Subcutaneous abdominal adipose tissue (tissue), 5 donors: ENCODE results near the gene SPECC1L.

Experiments used
- H3K27ac ChIP-seq: one replicate; pipeline ENCODE4 v1.7.0; 2013; ENCODE audit warnings: low read depth, mild to moderate bottlenecking, inconsistent platforms, low read length, moderate library complexity
- H3K27me3 ChIP-seq, 5 donors: one replicate each; pipeline ENCODE4 v1.7.0; 2013; ENCODE audit warnings: low read length in 5 of 5, inconsistent platforms in 1 of 5; ENCODE audit not compliant: control insufficient read depth in 5 of 5, insufficient read depth in 4 of 5
- H3K36me3 ChIP-seq, 5 donors: one replicate each; pipeline ENCODE4 v1.7.0; 2013; ENCODE audit warnings: low read length in 5 of 5; ENCODE audit not compliant: control insufficient read depth in 5 of 5, insufficient read depth in 5 of 5
- H3K4me1 ChIP-seq, 5 donors: one replicate each; pipeline ENCODE4 v1.7.0; 2013; ENCODE audit warnings: low read length in 5 of 5, mild to moderate bottlenecking in 3 of 5, moderate library complexity in 1 of 5; ENCODE audit not compliant: control insufficient read depth in 5 of 5, insufficient read depth in 5 of 5
- H3K4me3 ChIP-seq, 5 donors: one replicate each; pipeline ENCODE4 v1.7.0; 2013; ENCODE audit warnings: low read length in 5 of 5, low read depth in 1 of 5
- H3K9ac ChIP-seq, 5 donors: one replicate each; pipeline ENCODE4 v1.7.0; 2013; ENCODE audit warnings: low read length in 5 of 5, mild to moderate bottlenecking in 4 of 5, moderate library complexity in 3 of 5
- H3K9me3 ChIP-seq, 5 donors: one replicate each; pipeline ENCODE4 v1.7.0; 2013; ENCODE audit warnings: low read length in 5 of 5; ENCODE audit not compliant: control insufficient read depth in 5 of 5
- donor health status: healthy.
- donor health status: healthy.
- donor health status: healthy.
- donor health status: healthy.
- donor health status: healthy.

The SPECC1L gene

GRCh38 chr22:24455751-24456426 lies 185.3 kb downstream of the SPECC1L start:
- no peaks in the 10 kb centered on the region for H3K36me3 ChIP-seq
- peak overlapping the region in 1 of 5 donors; percentile 17 for H3K9ac ChIP-seq
- no peaks in the 10 kb centered on the region for H3K9me3 ChIP-seq
- H3K27me3 ChIP-seq, result no peaks in the 10 kb centered on the region
- peaks cover 4 to 38% (median 23%) of the 10 kb centered on the region in 5 donors for H3K4me1 ChIP-seq
- peak overlapping the region; percentile 41 for H3K27ac ChIP-seq
- H3K4me3 ChIP-seq, result no peak overlapping the region

- peaks cover 4 to 37% (median 23%) of the 10 kb centered on the region in 5 donors for H3K4me1 ChIP-seq
- no peaks in the 10 kb centered on the region for H3K36me3 ChIP-seq
- no peak overlapping the region for H3K4me3 ChIP-seq
- H3K9ac ChIP-seq, result no peak overlapping the region
- H3K9me3 ChIP-seq, result no peaks in the 10 kb centered on the region
- no peak overlapping the region for H3K27ac ChIP-seq
- no peaks in the 10 kb centered on the region for H3K27me3 ChIP-seq
These were observed 187.3 kb downstream of the SPECC1L start for GRCh38 chr22:24457894-24458420.

GRCh38 chr22:24459911-24460310 lies 189.3 kb downstream of the SPECC1L start:
- Histone ChIP-seq H3K4me1 (peaks cover 4 to 37% (median 23%) of the 10 kb centered on the region in 5 donors), H3K27ac (no peak overlapping the region), H3K9ac (no peak overlapping the region), H3K36me3 (no peaks in the 10 kb centered on the region), H3K4me3 (no peak overlapping the region), H3K9me3 (no peaks in the 10 kb centered on the region), H3K27me3 (no peaks in the 10 kb centered on the region)

- Histone ChIP-seq H3K9me3 (no peaks in the 10 kb centered on the region), H3K9ac (no peak overlapping the region), H3K27me3 (no peaks in the 10 kb centered on the region), H3K27ac (no peak overlapping the region), H3K4me3 (no peak overlapping the region), H3K4me1 (peaks cover 0 to 31% (median 17%) of the 10 kb centered on the region in 5 donors), H3K36me3 (no peaks in the 10 kb centered on the region)
These were observed 189.9 kb downstream of the SPECC1L start for GRCh38 chr22:24460418-24461089.

- Histone ChIP-seq H3K27ac (no peak overlapping the region), H3K9ac (no peak overlapping the region), H3K27me3 (no peaks in the 10 kb centered on the region), H3K36me3 (no peaks in the 10 kb centered on the region), H3K4me1 (peaks cover 4 to 39% (median 21%) of the 10 kb centered on the region in 5 donors), H3K9me3 (no peaks in the 10 kb centered on the region), H3K4me3 (no peak overlapping the region)
These were observed 192.6 kb downstream of the SPECC1L start for GRCh38 chr22:24463071-24463760.

- H3K27ac ChIP-seq, result no peak overlapping the region
- no peak overlapping the region for H3K9ac ChIP-seq
- no peaks in the 10 kb centered on the region for H3K27me3 ChIP-seq
- no peaks in the 10 kb centered on the region for H3K9me3 ChIP-seq
- no peak overlapping the region for H3K4me3 ChIP-seq
- peaks cover 4 to 26% (median 15%) of the 10 kb centered on the region in 5 donors for H3K4me1 ChIP-seq
- no peaks in the 10 kb centered on the region for H3K36me3 ChIP-seq
These were observed 194.9 kb downstream of the SPECC1L start for GRCh38 chr22:24465566-24465965.

- Histone ChIP-seq H3K4me1 (peaks cover 4 to 22% (median 15%) of the 10 kb centered on the region in 5 donors), H3K4me3 (no peak overlapping the region), H3K27ac (no peak overlapping the region), H3K27me3 (no peaks in the 10 kb centered on the region), H3K36me3 (no peaks in the 10 kb centered on the region), H3K9ac (no peak overlapping the region), H3K9me3 (no peaks in the 10 kb centered on the region)
These were observed 195.3 kb downstream of the SPECC1L start for GRCh38 chr22:24465975-24466374.

- Histone ChIP-seq H3K9ac (no peak overlapping the region), H3K27me3 (no peaks in the 10 kb centered on the region), H3K27ac (no peak overlapping the region), H3K36me3 (no peaks in the 10 kb centered on the region), H3K4me3 (no peak overlapping the region), H3K4me1 (peaks cover 7 to 28% (median 15%) of the 10 kb centered on the region in 5 donors), H3K9me3 (no peaks in the 10 kb centered on the region)
These were observed 196.2 kb downstream of the SPECC1L start for GRCh38 chr22:24466716-24467328.

- H3K4me3 ChIP-seq, result no peak overlapping the region
- H3K27ac ChIP-seq, result no peak overlapping the region
- no peak overlapping the region for H3K9ac ChIP-seq
These were observed 196.7 kb downstream of the SPECC1L start for GRCh38 chr22:24467340-24467739.

More at GRCh38 chr22:24467340-24467739, 196.7 kb downstream of the SPECC1L start:
- Histone ChIP-seq H3K4me1 (peaks cover 7 to 29% (median 15%) of the 10 kb centered on the region in 5 donors), H3K36me3 (no peaks in the 10 kb centered on the region), H3K9me3 (no peaks in the 10 kb centered on the region), H3K27me3 (no peaks in the 10 kb centered on the region)
